A549 (cell line): ENCODE data around the gene SSC4D. TPM values are rescaled to one million over a fixed set of nuclear protein-coding genes. Genes with fewer than 3 reads are reported as not detected.
"Not testable (repeated sequence)": the region's sequence is repeated elsewhere in the genome, so short reads cannot be mapped to it uniquely, and the experiment has no call there.

Experiments used
- ATAC-seq, 2 experiments: fragments of 200-7000 bp in 1 of 2; fragments of >200 bp in 1 of 2; cut with Nextera tagmentation in 1 of 2; cut with Tn5 transposase in 1 of 2; 3 replicates each; pipeline versions ENCODE4 v1.8.0 to v1.9.1; 2018 to 2020; ENCODE audit warnings: mild to moderate bottlenecking in 1 of 2, moderate library complexity in 1 of 2
- CTCF ChIA-PET: fragments of 300-600 bp; sonication (Branson Sonifier 250); formaldehyde crosslinking; extraction: SDS; loops from one replicate; lab custom pipeline; 2021; ENCODE audit warnings: antibody characterized with exemption, inconsistent platforms; lab: Yijun Ruan, JAX
- POLR2A ChIA-PET: fragments of 350-600 bp; formaldehyde crosslinking; extraction: SDS; loops from one replicate; lab custom pipeline; 2021; ENCODE audit warnings: antibody characterized with exemption, inconsistent platforms; lab: Yijun Ruan, JAX
- DNase-seq, 2 experiments: peaks; one replicate each; pipeline versions ENCODE4 v3.0.0 to v3.0.0-alpha.2; 2011 to 2016; ENCODE audit warnings: low read depth in 1 of 2, low spot score in 1 of 2
- FAIRE-seq: peaks from 2 replicates; lab custom pipeline; 2011; peaks lifted over from hg19 to GRCh38; lab: Jason Lieb, UNC
- H3K27ac ChIP-seq, 2 experiments: fragments of >200 bp; sonication (Bioruptor Twin); formaldehyde crosslinking; 3 replicates each; pipeline ENCODE4 v1.5.1; 2016 to 2017
- H3K4me1 ChIP-seq: fragments of >200 bp; sonication (Bioruptor Twin); formaldehyde crosslinking; 3 replicates; pipeline ENCODE4 v1.6.1; 2016
- H3K4me2 ChIP-seq: fragments of >200 bp; sonication (Bioruptor Twin); formaldehyde crosslinking; 3 replicates; pipeline ENCODE4 v1.6.1; 2016
- H3K4me3 ChIP-seq: fragments of >200 bp; sonication (Bioruptor Twin); formaldehyde crosslinking; 3 replicates; pipeline ENCODE4 v1.5.1; 2016
- H3K9me3 ChIP-seq: fragments of >200 bp; sonication (Bioruptor Twin); formaldehyde crosslinking; 3 replicates; pipeline ENCODE4 v1.6.1; 2016
- CBX2 ChIP-seq: fragments of 200-600 bp; sonication (generic); IDR thresholded peaks from 2 replicates; pipeline ENCODE4 v1.6.1; 2016; ENCODE audit warnings: low read depth, mild to moderate bottlenecking, borderline replicate concordance
- CBX8 ChIP-seq: fragments of 200-600 bp; sonication (generic); IDR thresholded peaks from 2 replicates; pipeline ENCODE4 v1.6.1; 2016
- CEBPB ChIP-seq, 2 experiments: fragments of >200 bp in 1 of 2; sonication (Bioruptor Twin) in 1 of 2; formaldehyde crosslinking in 1 of 2; IDR thresholded peaks; 2 replicates each; pipeline ENCODE4 v1.6.1; 2012 to 2016
- EP300 ChIP-seq, 2 experiments: fragments of >200 bp; sonication (Bioruptor Twin); formaldehyde crosslinking; IDR thresholded peaks; 2 replicates in 1 of 2; 3 replicates in 1 of 2; pipeline ENCODE4 v1.6.1; 2016 to 2017
- ESRRA ChIP-seq: fragments of 150-350 bp; IDR thresholded peaks from 2 replicates; pipeline ENCODE4 v1.6.1; 2014; ENCODE audit warnings: mild to moderate bottlenecking, low read length, borderline replicate concordance
- HDAC2 ChIP-seq: fragments of 200-600 bp; sonication (generic); IDR thresholded peaks from 2 replicates; pipeline ENCODE4 v1.6.1; 2016
- JUNB ChIP-seq: fragments of >200 bp; sonication (Bioruptor Twin); formaldehyde crosslinking; IDR thresholded peaks from 2 replicates; pipeline ENCODE4 v1.6.1; 2016
- MAZ ChIP-seq: fragments of 150-350 bp; IDR thresholded peaks from 2 replicates; pipeline ENCODE4 v1.6.1; 2014; ENCODE audit warnings: antibody characterized with exemption, low read depth, low read length, borderline replicate concordance
- NFE2L2 ChIP-seq: fragments of 150-350 bp; conservative IDR thresholded peaks from 2 replicates; pipeline ENCODE4 v1.6.1; 2014; ENCODE audit warnings: low read length
- TP53 ChIP-seq: fragments of 250-450 bp; sonication (Bioruptor Pico); IDR thresholded peaks from 2 replicates; pipeline ENCODE4 v1.5.0; 2021; ENCODE audit warnings: mild to moderate bottlenecking, moderate library complexity
- ZC3H11A ChIP-seq: fragments of 450-650 bp; IDR thresholded peaks from 2 replicates; pipeline ENCODE4 v1.6.1; 2014; ENCODE audit warnings: antibody characterized with exemption, mild to moderate bottlenecking
- WGBS: methylation state at CpG from one replicate; pipeline ENCODE4 v1.1.6; 2017; ENCODE audit errors: missing lambda C conversion rate; 5-methylcytosine and 5-hydroxymethylcytosine counted together
- polyA minus RNA-seq: library from RNA; depleted of rRNA, polyadenylated mRNA; stranded (reverse); fragments of >200 nt; gene quantifications from 2 replicates; pipeline ENCODE4 v1.2.3, GENCODE V29; 2011; rRNA and poly(A)+ RNA removed
- polyA plus RNA-seq, 4 experiments: library from polyadenylated mRNA; depleted of rRNA in 3 of 4; stranded (reverse); fragments of >200 nt; fragmentation: RNase III in 1 of 4; extraction: RNeasy Plus Mini Kit Qiagen cat#74134 plus additional on column Dnase treatment in 1 of 4; gene quantifications; 2 replicates in 3 of 4; 3 replicates in 1 of 4; pipeline ENCODE4 v1.2.3, GENCODE V29; 2011 to 2017
- TF ChIP-seq, protein P1 (sequence below): fragments of >200 bp; sonication (Bioruptor Twin); formaldehyde crosslinking; IDR thresholded peaks from 3 replicates; pipeline ENCODE4 v1.5.1; 2016
- TF ChIP-seq, protein P2 (sequence below): fragments of 150-350 bp; IDR thresholded peaks from 2 replicates; pipeline ENCODE4 v1.6.1; 2014; ENCODE audit warnings: low read depth, mild to moderate bottlenecking, low read length
- TF ChIP-seq, protein P3 (sequence below): fragments of 250-450 bp; sonication (Bioruptor Pico); IDR thresholded peaks from 2 replicates; pipeline ENCODE4 v1.5.0; 2021; ENCODE audit warnings: mild to moderate bottlenecking, moderate library complexity, borderline replicate concordance
- TF ChIP-seq, protein P4 (sequence below): fragments of 450-650 bp; IDR thresholded peaks from 2 replicates; pipeline ENCODE4 v1.6.1; 2014; ENCODE audit warnings: antibody characterized with exemption

SSC4D gene
- polyA plus RNA-seq (2011; rRNA removed) (0.45 and 0.91 TPM in 2 replicates), polyA plus RNA-seq (2017; fragmentation: RNase III; extraction: RNeasy Plus Mini Kit Qiagen cat#74134 plus additional on column Dnase treatment) (0.79 to 1.0 TPM (median 1.0 TPM) in 3 replicates), polyA minus RNA-seq (0.66 and 0.92 TPM in 2 replicates)
- 1.1 and 1.4 TPM in 2 replicates for polyA plus RNA-seq (2012; cell fraction: cytosol; rRNA removed)
- 1.7 and 2.3 TPM in 2 replicates for polyA plus RNA-seq (2012; cell fraction: nucleus; rRNA removed)

DNA sequence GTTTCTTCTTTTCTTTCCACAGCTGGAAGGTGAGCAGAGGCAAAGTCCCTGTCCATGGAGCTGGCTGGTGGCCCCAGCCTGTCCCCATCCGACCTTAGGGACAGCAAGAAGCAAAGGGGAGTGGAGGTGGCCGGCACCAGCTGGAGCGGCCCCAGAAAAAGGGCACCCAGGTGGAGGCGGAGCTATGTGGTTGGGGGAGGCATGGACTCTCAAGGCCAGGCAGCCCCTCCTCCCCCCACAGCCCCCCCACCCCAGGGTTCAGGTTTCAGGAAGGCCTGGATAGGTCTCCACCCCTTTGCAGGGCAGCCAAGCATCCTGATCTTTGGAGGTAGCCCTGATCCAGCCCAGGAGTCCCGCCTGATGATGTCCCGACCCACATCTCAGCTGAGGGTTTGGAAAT is at the start of gene SSC4D:
SSC4D (minus strand) TSS at position 161 of the 400 bp plus-strand sequence. CDS start 5,258 bp downstream, outside the sequence.
- no peak within 1 kb of the TSS for H3K4me3 ChIP-seq
- ChIA-PET CTCF (no interaction called here), POLR2A (no interaction called here)
- no peak for ATAC-seq
- WGBS = 91% methylated on average over 6 of the region's 6 CpGs
- H3K9me3 ChIP-seq = no peaks in the 10 kb centered on the region
- no peak within 1 kb of the TSS for H3K4me2 ChIP-seq
- no peak for FAIRE-seq
- TF ChIP-seq HDAC2 (no peak), ZC3H11A (no peak), CBX2 (no peak), CEBPB (IDR thresholded peaks at IDR 0.05) (no peak), NFE2L2 (no peak), TP53 (no peak), ESRRA (no peak), JUNB (no peak), EP300 (IDR thresholded peaks at IDR 0.05) (no peak), CBX8 (no peak), MAZ (no peak)
- TF ChIP-seq, protein P1, sequence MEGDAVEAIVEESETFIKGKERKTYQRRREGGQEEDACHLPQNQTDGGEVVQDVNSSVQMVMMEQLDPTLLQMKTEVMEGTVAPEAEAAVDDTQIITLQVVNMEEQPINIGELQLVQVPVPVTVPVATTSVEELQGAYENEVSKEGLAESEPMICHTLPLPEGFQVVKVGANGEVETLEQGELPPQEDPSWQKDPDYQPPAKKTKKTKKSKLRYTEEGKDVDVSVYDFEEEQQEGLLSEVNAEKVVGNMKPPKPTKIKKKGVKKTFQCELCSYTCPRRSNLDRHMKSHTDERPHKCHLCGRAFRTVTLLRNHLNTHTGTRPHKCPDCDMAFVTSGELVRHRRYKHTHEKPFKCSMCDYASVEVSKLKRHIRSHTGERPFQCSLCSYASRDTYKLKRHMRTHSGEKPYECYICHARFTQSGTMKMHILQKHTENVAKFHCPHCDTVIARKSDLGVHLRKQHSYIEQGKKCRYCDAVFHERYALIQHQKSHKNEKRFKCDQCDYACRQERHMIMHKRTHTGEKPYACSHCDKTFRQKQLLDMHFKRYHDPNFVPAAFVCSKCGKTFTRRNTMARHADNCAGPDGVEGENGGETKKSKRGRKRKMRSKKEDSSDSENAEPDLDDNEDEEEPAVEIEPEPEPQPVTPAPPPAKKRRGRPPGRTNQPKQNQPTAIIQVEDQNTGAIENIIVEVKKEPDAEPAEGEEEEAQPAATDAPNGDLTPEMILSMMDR = no peak
- TF ChIP-seq, protein P2, sequence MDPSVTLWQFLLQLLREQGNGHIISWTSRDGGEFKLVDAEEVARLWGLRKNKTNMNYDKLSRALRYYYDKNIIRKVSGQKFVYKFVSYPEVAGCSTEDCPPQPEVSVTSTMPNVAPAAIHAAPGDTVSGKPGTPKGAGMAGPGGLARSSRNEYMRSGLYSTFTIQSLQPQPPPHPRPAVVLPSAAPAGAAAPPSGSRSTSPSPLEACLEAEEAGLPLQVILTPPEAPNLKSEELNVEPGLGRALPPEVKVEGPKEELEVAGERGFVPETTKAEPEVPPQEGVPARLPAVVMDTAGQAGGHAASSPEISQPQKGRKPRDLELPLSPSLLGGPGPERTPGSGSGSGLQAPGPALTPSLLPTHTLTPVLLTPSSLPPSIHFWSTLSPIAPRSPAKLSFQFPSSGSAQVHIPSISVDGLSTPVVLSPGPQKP = no peak
- TF ChIP-seq, protein P3, sequence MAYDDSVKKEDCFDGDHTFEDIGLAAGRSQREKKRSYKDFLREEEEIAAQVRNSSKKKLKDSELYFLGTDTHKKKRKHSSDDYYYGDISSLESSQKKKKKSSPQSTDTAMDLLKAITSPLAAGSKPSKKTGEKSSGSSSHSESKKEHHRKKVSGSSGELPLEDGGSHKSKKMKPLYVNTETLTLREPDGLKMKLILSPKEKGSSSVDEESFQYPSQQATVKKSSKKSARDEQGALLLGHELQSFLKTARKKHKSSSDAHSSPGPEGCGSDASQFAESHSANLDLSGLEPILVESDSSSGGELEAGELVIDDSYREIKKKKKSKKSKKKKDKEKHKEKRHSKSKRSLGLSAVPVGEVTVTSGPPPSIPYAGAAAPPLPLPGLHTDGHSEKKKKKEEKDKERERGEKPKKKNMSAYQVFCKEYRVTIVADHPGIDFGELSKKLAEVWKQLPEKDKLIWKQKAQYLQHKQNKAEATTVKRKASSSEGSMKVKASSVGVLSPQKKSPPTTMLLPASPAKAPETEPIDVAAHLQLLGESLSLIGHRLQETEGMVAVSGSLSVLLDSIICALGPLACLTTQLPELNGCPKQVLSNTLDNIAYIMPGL (CRISPR knock-in tag) = no peak
- TF ChIP-seq, protein P4, sequence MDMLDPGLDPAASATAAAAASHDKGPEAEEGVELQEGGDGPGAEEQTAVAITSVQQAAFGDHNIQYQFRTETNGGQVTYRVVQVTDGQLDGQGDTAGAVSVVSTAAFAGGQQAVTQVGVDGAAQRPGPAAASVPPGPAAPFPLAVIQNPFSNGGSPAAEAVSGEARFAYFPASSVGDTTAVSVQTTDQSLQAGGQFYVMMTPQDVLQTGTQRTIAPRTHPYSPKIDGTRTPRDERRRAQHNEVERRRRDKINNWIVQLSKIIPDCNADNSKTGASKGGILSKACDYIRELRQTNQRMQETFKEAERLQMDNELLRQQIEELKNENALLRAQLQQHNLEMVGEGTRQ = no peak
- no peak for DNase-seq
- no peaks in the 10 kb centered on the region for H3K4me1 ChIP-seq
- H3K27ac ChIP-seq = no peak within 1 kb of the TSS

DNA sequence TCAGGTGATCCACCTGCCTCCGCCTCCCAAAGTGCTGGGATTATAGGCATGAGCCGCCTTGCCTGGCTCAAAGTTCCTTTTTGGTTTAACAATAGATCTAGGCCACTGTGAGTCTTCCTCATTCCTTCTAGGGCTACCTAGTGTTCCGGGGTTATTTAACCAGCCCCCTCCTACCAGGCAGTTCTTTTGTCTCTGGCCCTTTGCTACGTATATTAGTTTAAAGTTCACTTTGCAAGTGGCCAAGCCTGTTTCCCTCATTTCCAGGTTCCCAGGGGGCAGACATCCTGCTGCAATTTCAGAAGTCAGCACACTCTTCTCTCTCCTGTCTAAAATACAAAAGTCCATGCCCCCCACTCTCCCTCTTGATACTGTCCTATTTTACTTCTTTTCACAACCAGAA is 49.0 kb upstream of the SSC4D start:
- H3K4me2 ChIP-seq, POLR2A ChIA-PET, H3K4me1 ChIP-seq, DNase-seq, FAIRE-seq, H3K27ac ChIP-seq, CTCF ChIA-PET, ATAC-seq, H3K9me3 ChIP-seq, H3K4me3 ChIP-seq: not testable (repeated sequence)
- WGBS = 32% methylated on average over 2 of the region's 4 CpGs

DNA sequence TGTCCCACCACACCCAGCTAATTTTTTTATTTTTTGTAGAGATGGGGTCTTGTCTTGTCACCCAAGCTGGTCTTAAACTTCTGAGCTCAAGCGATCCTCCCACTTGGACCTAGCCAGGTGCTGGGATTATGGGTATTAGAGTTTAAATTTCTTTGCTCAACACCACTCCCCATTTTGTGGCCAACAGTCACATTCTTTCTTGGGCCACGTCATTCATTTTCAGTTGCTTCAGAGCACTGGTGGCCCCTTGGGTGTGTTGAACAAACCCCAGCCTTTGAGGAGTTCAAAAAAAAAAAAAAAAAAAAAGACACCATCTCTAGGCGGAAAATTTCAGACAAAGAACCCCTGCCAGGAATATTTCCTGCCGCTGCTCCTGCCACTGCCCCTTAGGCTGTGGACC is 47.5 kb upstream of the SSC4D start:
- POLR2A ChIA-PET, H3K9me3 ChIP-seq, H3K4me1 ChIP-seq, FAIRE-seq, H3K4me3 ChIP-seq, H3K4me2 ChIP-seq, DNase-seq, CTCF ChIA-PET: not testable (repeated sequence)
- peak overlapping the region; percentile 77 to 82; a peak in 5 of 6 replicates for H3K27ac ChIP-seq
- peak; percentile 52 to 62 for ATAC-seq
- 0% methylated on average over 2 of the region's 4 CpGs for WGBS
